PFSK-1 (cell line): ENCODE measurements around the gene CLEC16A.

Experiments used
- REST ChIP-seq, 2 experiments: IDR thresholded peaks; 2 replicates each; pipeline versions ENCODE4 v1.6.1 to v1.8.0; 2011 to 2012; ENCODE audit warnings: low read depth in 2 of 2, low read length in 2 of 2, control low read depth in 1 of 2, inconsistent platforms in 1 of 2, mild to moderate bottlenecking in 1 of 2, moderate library complexity in 1 of 2; ENCODE audit not compliant: insufficient read depth in 1 of 2
- SIN3A ChIP-seq: IDR thresholded peaks from 2 replicates; pipeline ENCODE4 v1.6.1; 2012; ENCODE audit warnings: mild to moderate bottlenecking, low read length, moderate library complexity, borderline replicate concordance; ENCODE audit not compliant: insufficient read depth
- TAF1 ChIP-seq: IDR thresholded peaks from 2 replicates; pipeline ENCODE4 v1.6.1; 2012; ENCODE audit warnings: low read length, control low read depth, borderline replicate concordance; ENCODE audit not compliant: insufficient read depth

- TF ChIP-seq REST (IDR thresholded peaks at IDR 0.05; ENCODE audit: insufficient read depth in 1 of 2, low read depth in 2 of 2, low read length in 2 of 2) (no peak), TAF1 (no peak), SIN3A (no peak)
Measured at GRCh38 chr16:11032922-11033291, 88.5 kb downstream of the CLEC16A start.
